Middle frontal gyrus (tissue), 1 donor: ENCODE measurements around the gene BCL7B.
"Not testable (repeated sequence)": the region's sequence is repeated elsewhere in the genome, so short reads cannot be mapped to it uniquely, and the experiment has no call there.

ENCODE experiments used
- DNase-seq: peaks from one replicate; pipeline ENCODE4 v3.0.0-alpha.2; 2015; ENCODE audit warnings: low spot score; ENCODE audit errors: extremely low spot score

BCL7B gene

DNA sequence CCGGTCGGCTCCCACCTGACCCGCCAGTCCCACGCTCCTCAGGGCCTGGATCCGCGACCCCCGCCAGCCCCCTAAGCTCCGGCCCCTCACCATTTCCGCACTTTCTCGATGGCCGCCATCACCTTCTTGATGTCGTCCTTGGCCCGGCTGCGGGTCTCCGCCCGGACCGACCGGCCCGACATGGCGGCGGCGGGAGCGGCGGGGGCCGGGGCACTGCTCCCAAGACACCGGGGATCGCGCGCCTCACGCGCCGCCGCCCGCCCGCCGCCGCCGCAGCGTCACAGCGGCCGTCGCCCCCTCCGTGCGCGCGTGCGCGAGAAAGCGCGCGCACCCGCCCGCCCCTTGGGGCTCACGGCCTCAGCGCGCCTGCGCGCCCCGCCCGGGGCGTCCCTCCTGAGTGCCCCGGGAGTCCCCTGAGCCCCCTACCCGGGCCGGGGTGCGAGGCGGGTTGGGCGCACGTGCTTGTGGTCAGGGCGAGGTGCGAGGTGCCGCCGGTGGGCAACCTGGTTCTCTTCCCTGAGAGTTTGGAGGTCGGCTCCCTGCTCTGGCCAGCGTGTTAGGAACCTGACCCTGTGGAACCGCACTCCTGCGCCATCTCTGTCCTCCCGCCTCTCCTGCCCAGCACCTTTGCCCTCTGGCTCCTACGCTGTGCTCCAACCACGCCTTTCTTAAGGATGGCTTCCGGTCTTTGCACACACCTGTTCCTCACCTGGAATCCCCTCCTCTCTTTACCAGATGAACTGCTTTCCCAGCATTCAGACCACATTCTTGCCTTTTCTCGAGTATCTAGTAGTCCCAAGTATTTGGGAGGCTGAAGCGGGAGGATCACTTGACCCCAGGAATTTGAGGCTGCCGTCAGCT lies at the start of gene BCL7B:
Gene BCL7B (minus strand): TSS at position 294 of the 861 bp plus-strand sequence. CDS start 112 bp downstream, at position 182.
- DNase-seq = peak; percentile 53

DNA sequence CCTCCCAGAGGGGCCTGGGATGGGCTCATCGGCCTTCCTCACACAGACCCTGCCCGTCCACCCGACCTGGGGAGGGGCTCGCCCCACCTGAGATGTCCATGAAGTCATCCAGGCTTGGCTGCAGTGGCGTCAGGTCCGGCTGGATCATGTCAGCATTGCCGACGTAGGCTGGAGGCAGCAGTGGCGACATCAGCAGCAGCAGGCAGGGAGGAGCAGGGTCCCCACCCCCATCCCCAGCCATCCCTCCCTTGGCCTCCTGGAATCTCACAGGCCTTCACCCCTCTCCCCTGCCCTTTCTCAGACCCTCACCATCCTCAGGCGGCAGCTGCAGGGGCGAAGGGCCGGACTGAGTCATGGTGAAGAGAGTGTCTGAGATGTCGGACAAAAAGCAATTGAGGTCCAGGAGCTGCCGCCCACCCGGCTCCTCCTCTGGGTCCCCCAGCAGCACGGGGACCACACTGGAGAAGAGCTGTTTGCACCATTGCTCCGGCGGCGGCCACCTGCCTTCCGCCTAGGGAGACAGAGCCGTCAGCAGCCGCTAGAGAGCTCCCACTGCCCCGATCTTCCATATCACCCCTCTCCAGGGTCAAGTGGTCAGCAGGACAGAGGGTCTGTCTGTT lies 48.2 kb upstream of the BCL7B start:
- no peak for DNase-seq

DNA sequence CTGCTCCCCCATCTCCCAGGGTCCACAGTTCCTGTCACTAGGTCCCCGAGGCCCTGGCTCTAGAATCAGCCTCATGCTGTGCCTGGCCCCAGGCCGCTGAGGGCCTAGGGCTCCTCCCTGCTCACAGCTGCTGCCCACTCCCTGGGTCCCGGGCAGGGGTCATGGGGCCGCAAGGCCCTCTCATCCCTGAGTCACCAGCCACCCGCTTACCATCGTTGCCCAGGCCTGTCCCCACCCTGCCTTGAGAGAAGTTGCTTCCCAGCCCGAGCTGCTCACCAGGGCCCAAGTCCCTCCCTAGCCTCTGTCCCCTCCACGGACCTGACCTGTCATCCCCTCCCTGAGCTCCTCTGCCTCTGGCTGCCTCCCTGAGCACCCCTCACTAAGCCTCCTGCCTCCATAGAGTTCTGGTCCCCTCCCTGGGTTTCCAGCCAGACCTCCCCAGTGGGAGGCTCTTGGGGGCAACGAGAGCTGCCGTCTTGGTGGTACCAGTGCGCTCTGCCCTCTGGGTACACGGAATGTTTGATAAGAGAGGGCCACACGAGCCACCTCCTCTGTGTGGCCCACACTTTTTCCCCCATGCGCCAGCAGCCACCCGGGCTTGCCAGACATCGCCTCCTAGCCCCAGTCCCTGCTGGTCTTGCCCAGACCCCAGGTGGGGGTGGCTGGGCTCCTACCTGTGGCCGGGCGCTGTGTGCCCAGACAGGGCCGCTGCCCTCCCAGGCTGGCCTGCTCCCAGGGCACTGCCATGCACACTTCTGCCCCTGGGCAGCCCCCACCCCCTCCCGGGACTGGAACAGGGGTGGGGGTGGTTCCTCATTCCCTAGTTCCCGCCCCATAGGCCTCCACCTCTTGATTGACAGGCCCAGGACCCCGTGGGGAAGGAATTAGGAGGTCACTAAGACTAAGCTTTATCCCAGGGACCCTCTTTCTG lies 45.5 kb upstream of the BCL7B start:
- no peak for DNase-seq

DNA sequence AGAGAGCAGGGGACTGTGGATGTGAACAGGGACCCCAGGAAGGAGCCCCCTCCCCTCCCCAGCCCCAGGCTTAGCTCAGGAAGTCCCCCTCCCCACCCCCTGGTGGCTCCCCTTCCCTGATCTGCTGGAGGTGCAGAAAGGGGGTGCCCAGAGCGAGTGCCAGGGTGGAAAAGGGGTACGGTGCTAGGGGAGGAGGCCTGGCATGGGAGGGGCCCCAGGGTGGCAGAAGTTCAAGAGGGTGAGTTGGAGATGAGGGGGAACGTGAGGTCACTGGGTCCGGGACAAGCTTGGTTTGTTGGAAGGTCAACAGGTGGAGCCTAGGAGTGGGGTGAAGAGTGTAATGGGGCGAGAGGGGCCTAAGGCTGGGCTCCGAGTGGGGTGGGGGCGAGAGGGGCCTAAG lies 42.4 kb upstream of the BCL7B start:
- DNase-seq = no peak

DNA sequence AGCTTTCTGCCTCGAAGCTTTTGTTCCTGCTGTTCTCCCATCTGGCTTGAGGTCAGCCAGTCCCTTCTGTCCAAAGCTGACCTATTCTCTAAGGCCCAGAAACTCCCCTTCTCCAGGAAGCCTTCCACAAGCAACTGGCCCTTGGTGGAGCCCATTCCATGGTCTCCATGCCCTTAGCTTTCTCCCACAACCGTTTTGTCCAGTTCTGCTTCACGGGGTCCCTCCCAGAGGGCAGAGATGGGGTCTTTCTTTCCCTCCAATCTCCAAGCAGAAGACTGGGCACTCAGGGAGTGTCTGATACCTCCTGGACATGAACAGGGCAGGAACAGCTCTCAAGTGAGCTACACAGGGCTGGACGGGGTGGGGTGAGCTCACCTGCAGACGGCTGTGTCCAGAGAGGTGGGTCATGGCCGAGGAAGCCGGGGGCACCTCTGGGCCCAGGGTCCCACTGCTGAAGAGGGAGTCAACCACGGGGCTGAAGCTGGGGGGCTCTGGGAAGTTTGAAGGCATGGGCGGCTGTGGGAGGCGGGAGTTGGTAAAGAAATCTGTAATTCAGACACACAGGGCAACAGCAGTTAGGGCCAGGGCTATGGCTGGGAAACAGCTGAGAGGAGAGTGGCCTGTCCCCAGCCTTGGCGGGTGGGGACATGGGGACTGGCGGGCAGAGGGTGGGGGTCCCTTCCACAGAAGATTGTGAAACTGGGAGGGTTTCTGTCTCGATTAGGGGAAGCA lies 41.8 kb upstream of the BCL7B start:
- DNase-seq = no peak

DNA sequence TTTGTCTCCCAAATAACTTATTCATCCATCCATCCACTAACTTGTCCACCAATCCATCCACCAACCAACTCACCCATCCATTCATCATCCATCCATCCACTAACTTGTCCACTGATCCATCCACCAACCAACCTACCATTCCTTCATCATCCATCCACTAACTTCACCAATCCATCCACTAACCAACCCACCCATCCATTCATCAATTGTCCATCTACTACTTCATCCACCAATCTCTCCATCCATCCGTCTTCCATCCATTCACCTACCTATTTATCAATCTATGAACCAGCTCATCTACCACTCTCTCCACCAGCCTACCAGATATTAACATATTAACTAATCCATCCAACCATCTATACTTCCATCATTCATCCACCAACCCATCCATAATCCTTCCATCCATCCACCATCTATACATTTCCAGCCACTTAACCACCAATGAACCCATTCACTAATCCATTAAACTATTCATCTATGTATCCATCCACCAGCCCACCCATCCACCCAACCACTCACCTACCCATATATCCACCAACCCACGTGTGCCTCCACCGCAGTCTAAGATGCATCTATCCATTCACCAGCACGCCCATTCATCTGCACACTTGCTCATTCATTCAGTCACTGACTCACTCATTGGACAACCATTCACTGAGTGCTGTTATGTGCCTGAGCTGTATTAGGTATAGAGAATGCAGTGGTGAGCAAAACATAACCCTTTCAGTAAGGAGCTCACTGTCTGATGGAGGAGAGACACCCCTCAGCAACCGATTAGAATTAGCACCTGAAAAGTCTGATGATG lies 40.7 kb upstream of the BCL7B start:
- no peak for DNase-seq

DNA sequence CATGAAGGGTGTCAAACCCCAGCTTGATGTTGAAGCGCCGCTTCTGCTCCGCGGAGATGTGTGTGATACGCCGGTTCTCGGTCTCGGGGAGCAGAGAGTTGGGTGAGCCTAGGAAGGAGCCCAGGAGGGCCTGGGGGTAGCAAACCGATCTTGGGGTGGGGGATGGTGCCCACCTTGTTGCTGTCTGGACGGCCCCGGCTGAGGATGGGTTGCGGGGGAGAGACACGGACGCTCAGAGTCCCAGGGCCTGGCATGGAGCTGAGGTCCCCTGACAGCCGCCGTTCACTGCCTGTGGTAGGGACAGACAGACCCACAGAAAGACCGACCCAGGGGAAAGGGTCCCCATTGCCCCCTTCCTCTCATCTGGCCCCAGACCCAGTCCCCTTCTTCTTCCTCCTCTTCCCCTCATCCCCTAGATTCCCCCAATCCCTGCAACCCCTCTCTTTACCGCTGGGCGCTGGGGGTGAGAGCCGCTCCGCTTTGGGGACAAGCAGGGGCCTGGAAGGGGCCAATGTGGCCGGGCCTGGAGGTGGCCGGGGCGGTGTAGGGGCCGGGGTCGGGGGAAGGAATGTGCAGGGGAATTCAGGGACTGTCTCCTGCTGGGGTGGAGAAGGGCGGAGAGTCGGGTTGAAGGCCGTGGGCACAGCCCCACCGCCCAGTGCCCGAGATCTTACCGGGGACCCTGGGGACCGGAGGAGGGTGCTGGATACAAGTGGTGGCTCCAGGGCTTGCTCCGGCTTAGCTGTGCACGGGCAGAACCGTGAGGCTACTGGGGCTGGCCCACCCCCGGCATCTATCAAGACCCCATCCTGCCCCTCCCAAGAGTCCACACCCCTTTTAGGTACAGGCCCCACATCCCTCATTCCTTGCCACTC lies 38.9 kb upstream of the BCL7B start:
- no peak for DNase-seq

DNA sequence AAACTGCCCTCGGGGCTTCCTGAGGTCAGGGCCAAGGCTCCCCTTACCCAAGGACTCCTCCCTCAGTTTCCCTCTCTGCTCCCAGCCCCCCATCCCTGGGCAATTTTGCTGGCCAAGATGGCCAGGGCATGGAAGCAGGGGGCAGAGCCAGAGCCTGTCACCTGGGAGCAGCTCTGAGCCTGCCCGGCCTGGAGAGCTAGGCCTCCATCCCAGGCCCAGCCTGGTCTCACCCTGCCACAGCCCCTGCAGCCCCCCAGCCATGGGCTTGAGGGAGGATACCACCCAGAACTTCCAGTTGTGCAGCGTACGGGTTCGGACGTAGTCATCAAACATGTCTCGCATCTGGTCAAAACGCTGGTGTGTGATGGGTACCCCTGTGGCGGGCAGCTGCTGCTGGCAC lies 37.9 kb upstream of the BCL7B start:
- DNase-seq = no peak

DNA sequence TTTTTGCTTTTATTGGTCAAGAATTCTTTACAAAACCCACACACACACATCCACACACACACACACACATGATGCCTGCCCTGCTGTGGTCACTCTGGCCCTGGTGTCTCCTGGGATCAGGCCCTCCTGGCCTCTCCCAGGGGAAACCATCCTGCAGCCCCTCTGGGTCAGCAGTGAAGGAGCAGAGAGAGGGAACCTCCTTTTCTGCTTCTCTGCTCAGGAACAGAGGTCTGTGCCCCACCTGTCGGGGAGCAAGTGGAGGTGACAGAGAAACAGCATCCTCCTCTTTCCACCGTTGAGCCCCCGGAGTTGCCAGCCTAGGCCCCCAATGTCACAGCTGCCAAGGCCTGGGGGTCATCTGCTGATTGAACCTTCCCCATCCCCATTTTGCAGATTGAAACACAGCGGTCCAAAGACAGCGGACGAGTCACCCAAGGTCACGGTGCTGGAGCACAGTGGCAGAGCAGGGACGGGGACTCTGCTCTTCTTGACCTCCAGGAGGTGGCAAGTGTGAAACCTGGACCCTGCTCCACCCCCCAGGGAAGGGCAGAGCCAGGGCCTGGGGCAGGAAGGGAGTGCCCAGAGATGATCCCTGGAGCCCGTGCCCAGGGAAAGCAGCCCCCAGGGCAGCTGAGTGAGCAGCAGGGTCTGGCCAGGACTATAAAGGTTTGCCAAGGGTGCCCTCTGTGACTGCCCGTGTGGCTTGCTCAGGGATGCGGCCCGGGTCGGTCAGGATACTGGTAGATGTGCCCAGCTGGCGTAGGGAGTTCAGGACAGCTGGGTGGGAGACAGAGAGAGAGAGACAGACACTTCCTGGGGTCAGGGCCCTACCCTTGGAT lies 35.9 kb upstream of the BCL7B start:
- DNase-seq = no peak

DNA sequence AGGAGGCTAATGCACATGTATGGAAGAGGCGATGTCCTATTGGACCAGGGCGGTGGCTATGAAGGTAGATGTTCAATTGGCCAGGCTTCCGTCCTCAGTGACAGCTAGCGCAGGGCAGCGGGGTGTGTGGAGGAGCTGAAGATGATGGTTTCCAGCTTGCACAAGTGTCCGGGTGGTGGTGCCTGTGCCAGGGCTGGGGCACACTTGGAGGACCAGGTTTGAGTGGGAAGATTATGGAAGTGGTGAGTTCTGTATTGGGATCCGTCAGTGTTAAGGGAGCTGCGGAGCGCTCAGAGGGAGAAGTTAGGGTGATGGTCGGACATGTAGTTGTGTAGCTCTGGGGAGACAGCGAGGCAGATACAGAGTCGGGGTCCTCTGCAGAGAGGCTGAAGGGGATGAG lies 29.4 kb upstream of the BCL7B start:
- no peak for DNase-seq

DNA sequence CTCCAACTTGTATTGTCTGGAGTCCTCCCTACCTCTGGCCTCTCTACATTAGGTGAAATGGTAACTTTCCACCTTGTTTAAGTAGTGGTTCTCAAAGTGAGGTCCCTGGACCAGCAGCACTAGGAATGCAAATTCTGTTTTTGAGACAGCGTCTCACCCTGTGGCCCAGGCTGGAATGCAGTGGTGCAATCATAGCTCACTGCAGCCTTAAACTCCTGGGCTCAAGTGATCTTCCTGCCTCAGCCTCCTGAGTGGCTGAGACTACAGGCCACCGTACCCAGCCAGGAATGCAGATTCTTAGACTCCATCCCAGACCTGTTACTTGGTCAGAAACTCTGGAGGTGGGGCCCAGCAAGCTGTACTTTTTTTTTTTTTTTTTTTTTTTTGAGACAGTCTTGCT lies 27.7 kb upstream of the BCL7B start:
- no peak for DNase-seq

DNA sequence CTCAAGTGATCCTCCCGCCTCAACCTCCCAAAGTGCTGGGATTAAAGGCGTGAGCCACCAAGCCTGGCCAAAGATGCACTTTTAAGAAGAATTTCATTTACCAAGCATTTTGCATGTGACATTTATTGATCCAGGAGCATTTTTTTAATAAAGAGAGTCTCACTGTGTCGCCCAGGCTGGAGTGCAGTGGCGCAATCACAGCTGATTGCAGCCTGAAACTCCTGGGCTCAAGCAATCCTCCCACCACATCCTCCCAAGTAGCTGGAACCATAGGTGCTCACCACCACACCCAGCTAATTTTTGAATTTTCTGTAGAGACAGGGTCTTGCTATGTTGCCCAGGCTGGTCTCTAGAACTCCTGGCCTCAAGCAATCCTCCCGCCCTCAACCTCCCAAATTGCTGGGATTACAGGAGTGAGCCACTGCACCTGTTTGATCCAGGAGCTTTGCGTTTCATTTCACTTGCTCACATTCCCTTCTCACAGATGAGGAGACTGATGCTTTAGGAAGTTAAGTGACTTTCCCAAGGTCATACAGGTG lies 25.2 kb upstream of the BCL7B start:
- DNase-seq = no peak

DNA sequence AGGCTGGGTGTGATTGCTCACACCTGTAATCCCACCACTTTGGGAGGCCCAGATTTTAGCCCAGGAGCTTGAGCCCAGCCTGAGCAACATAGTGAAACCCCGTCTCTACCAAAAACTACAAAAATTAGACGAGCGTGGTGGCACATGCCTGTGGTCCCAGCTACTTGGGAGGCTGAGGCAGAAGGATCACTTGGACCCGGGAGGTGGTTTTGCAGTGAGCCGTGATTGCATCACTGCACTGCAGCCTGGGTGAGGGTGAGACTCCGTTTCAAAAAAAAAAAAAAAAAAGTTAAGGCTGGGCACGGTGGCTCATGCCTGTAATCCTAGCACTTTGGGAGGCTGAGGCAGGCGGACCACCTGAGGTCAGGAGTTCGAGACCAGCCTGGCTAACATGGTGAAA lies 23.5 kb upstream of the BCL7B start:
- DNase-seq = not testable (repeated sequence)

DNA sequence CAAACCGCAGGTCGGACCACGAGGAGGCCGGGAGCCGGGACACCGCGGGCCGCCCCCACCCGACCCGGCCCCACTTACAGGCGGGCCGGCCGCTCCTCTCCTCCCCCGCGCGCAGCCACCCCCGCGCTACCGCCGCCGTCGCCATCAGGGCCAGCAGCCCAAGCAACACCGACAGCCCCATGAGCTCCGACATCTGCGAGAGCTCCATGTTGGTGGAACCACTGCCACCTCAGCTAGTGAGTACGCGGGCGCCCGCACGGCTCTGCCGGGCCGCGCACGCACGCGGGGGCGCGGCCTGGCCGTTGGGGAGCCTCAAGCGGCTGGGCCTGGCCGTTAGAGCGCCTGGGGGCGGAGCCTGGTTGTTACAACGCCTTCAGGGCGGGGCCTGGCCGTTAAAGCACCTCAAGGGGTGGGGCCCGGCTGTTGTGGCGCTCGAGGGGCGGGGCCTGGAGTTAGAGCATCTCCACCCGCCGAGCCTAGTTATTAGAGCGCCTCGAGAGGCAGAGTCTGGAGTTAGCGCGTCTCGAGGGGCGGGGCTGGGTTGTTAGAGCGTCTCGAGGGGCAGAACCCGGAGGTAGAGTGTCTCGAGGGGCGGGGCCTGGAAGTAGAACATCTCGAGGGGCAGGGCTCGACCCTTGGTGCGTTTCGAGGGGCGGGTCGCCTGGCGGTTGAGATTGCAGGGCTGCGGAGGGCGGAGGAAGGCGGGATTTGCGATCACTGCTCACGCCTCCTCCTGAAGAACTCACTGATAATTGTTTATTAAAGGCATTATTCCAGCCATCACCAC lies 21.0 kb upstream of the BCL7B start, which contains the start of gene TBL2:
Gene TBL2 (minus strand): TSS at position 238 of the 787 bp plus-strand sequence. CDS start 30 bp downstream, at position 208.
- peak; percentile 100 for DNase-seq

DNA sequence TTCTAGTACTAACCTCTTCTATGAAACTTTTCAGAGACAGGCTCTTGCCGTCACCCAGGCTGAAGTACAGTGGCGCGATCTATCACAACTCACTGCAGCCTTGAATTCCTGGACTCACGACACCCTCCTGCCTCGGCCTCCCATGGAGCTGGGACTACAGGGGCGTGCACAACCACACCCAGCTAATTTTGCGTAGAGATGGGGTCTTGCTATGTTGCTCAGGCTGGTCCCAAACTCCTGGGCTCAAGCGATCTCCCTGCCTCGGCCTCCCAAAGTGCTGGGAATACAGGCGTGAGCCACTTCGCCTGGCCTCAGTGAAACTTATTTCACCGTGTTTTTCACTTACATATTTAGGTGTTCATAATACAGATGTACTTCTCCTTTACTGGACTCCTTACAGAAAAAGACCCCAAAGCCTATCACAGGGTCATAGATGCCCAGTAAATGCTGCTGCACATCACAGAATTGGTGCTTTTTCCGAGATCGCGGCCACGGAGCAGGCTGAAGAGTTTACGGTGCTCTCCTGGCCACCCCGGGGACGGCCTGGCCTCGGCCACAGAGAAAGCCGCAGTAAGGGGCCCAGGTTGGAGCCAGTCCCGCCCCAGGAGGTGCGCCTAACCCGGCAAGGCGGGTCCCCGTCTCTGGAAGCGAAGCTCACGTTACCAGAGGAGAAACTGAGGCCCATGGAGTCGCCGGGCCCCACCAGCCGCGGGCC lies 20.3 kb upstream of the BCL7B start:
- no peak for DNase-seq

DNA sequence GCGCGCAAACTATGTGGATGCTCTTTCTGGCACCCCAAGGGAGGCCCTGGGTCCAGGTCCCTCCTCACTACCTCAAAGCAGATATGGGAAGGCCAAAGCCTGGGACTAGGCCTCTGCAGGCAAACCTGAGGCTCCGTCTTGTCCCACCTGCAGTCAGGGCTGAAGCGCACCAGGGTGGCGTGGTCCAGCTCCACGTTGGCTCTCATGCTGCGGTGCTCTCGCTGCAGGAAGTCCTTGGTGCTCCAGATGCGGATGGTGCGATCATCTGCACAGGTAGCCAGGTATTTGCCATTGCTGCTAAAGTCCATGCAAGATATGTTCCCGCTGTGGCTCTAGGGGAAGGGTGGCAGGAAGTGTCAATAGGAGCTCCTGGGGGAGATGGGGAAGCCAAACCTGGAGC lies 16.3 kb upstream of the BCL7B start:
- DNase-seq = no peak

DNA sequence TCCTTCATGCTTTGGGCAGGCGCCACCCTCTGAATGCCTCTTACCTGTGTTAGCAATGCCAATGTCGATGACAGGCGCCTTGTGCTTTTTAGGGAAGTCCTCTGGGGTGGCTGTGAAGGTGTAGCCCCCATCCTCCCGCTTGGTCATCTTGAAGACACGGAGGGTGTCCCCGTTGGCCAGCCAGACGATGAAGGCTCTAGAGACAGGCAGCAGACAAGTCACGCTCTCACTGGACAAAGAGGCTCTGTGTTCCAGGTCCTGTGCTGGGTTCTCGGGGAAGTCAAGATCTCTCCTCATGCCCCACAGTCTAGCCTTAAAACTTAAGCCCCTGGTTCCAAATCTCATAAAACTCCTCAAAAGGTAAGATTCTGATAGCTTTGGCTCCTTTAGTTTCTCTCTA lies 15.8 kb upstream of the BCL7B start:
- DNase-seq = no peak
